AG09319 (cell line): Measurements from ENCODE around the gene COPS7A.

Source experiments
- DNase-seq: peaks from one replicate; pipeline ENCODE4 v3.0.0-alpha.2; 2010; ENCODE audit warnings: low read depth; ENCODE audit errors: extremely low read depth
- TF ChIP-seq, protein P1 (sequence below): IDR thresholded peaks from 2 replicates; pipeline ENCODE4 v1.5.1; 2011; ENCODE audit warnings: low read depth, mild to moderate bottlenecking, inconsistent platforms, low read length, moderate library complexity

Gene COPS7A

DNA sequence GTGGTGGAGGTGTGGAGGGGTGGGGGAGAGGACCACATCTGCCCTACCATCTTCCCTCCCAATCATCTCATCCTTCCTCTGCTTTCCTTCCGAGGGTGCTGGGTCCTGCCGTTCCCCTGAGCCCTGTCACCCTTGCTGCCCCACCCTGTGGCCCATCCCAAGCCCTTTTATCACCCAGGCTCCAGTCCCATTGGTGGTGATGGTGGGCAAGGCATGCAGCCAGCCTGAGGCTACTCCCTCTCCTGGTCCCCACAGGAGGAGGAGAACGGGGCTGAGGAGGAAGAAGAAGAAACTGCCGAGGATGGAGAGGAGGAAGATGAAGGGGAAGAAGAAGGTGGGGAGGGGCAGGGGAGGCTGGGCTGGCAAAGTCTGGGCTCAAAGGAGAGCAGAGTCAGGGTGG, 45.8 kb downstream of the COPS7A start:
- TF ChIP-seq, protein P1, sequence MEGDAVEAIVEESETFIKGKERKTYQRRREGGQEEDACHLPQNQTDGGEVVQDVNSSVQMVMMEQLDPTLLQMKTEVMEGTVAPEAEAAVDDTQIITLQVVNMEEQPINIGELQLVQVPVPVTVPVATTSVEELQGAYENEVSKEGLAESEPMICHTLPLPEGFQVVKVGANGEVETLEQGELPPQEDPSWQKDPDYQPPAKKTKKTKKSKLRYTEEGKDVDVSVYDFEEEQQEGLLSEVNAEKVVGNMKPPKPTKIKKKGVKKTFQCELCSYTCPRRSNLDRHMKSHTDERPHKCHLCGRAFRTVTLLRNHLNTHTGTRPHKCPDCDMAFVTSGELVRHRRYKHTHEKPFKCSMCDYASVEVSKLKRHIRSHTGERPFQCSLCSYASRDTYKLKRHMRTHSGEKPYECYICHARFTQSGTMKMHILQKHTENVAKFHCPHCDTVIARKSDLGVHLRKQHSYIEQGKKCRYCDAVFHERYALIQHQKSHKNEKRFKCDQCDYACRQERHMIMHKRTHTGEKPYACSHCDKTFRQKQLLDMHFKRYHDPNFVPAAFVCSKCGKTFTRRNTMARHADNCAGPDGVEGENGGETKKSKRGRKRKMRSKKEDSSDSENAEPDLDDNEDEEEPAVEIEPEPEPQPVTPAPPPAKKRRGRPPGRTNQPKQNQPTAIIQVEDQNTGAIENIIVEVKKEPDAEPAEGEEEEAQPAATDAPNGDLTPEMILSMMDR: no peak
- DNase-seq: no peak

DNA sequence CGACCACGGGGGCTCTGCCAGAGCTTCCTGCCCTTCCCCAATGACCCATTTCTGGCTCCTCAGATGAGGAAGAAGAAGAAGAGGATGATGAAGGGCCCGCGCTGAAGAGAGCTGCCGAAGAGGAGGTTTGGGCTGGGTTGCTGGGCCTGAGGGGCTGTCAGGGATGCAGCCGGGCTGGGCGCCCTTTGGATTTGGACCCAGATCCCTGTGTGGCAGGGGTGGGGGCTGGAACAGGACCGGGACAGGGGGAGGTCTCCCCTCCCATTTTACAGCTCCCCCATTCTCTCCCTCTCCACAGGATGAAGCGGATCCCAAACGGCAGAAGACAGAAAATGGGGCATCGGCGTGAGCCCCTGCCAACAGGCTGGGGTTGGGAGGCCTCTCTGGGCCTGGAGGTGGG, 46.2 kb downstream of the COPS7A start:
- no peak for DNase-seq
- TF ChIP-seq, protein P1: no peak

DNA sequence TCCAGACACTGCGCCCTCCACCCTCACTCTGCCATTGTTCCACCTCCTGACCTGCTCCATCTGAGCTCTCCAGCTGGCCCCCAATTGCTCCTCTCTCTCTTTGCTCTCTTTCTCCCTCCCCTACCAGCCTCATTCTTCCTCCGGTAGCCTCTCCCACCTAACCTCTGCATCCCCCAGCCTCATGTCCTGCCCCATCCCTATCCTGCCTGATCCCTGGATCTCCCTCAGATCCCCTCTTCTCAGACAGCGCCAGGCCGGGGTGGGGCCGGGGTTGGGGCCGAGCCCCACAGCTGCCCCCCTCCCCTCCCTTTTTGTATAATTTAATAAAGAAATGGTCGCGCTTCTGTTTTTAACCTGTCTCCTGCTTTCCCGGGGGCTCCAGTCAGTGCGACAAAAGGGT, 46.8 kb downstream of the COPS7A start:
- TF ChIP-seq, protein P1: no peak
- DNase-seq: no peak

DNA sequence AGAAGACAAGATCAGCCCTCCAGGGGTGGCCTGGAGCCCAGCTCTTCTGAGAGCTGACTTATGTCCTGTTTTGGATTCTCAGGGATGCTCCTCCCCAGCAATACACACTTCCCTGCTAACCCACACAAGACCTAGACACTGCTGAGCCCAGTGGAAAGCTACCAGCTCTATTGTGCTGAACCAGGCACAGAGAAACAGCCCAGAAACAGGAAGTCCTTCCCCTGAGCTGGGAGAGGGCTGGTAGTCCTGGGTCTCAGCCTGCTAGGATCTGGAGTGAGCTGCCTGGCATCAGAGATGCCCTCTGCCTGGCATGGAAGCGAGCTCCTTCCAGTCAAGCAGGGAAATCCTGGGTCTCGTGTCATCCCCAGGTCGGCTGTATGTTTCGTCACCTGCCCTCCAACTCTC, 47.2 kb downstream of the COPS7A start:
- TF ChIP-seq, protein P1: no peak
- DNase-seq: no peak

DNA sequence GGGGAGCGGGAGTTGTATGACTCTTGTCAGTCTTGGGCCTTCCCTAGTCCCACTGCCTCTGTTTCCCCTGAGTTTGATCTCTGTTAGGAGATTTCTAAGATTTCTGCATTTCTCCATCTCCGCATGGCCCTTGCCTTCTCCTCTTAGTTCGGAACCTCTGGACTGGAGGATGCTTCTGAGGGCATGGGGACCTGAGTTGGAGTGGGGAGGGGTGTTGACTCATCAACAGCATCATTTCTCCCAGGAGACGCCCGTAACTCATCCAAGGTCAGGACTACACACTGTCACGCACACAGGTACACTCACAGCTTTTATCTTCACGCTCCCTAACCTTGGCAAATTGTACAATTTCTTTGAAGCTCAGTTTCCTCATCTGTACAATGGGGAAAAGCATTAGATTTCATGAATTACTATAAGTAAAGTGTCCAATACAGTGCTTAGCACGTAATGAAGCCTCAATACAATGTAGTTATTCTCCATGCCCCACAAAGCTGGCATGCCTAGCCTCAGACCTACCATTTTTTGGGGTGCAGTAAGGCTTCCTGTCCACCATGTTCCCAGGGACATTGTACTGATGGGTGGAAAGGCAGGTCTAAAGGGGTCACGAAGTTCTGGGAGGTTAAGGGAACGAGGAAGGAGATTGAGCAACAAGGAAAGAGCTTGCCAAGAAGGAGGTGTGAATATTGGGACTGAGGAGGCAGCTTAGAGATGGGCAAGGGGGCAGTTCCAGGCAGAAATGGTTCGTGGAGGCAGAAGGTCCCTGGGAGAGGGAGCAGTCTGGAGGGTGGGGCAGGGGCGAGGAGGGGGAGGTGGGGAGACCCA, 47.9 kb downstream of the COPS7A start:
- DNase-seq: no peak
- TF ChIP-seq, protein P1: no peak

DNA sequence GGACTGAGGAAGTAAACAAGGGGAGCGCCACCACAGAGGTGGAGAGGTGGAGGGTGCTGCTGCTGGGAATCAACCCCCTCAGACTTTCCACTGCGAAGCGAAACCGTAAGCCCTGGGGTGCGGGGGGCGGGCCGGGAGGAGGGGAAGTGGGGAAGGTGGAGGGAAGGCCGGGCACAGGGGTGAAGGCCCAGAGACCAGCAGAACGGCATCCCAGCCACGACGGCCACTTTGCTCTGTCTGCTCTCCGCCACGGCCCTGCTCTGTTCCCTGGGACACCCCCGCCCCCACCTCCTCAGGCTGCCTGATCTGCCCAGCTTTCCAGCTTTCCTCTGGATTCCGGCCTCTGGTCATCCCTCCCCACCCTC, 48.5 kb downstream of the COPS7A start, which contains the start of gene LAG3:
TSS of gene LAG3 (plus strand) at position 190 of the 365 bp plus-strand sequence. CDS start 333 bp downstream, outside the sequence.
- no peak for DNase-seq
- TF ChIP-seq, protein P1: no peak

DNA sequence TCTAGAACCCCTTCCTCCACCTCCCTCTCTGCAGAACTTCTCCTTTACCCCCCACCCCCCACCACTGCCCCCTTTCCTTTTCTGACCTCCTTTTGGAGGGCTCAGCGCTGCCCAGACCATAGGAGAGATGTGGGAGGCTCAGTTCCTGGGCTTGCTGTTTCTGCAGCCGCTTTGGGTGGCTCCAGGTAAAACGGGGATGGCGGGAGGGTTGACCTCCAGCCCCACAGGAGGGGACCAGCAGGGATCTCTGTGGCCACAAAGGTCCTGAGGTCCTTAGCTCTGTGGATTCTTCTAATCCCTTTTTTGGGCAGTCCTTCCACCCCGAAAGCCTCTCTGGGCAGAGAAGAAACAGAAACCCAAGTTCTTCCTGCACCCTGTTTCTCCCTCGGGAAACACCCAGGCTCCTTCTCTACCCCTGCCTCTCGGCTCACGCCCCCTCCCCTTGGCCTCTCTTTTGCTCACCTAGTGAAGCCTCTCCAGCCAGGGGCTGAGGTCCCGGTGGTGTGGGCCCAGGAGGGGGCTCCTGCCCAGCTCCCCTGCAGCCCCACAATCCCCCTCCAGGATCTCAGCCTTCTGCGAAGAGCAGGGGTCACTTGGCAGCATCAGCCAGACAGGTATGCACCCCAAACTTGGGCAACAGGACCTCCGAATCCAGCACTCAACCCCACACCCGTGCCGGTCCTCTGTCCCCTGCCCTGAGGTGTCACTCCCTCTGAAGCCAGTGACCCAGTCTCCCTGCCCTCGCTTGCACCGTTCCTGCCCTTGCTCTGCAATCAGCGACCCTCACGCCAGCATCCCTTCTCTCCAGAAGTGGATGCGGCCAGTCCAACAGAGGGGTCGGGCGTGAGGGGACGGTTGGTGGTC, 49.1 kb downstream of the COPS7A start:
- TF ChIP-seq, protein P1: no peak
- no peak for DNase-seq
